Measurements from ENCODE around the gene DUSP16.
"Not testable (repeated sequence)": the region's sequence is repeated elsewhere in the genome, so short reads cannot be mapped to it uniquely, and the experiment has no call there.

Gene DUSP16

GRCh38 chr12:12583510-12584178 is 21.0 kb upstream of the DUSP16 start:
- DNase-seq (ENCODE audit: low spot score) = no peak

- peak; percentile 37 for DNase-seq (ENCODE audit: low spot score)
These were observed 20.2 kb upstream of the DUSP16 start for GRCh38 chr12:12582895-12583303.

GRCh38 chr12:12582193-12582881 is 19.7 kb upstream of the DUSP16 start:
- DNase-seq (ENCODE audit: low spot score) = no peak

GRCh38 chr12:12580716-12581115 is 18.1 kb upstream of the DUSP16 start:
- not testable (repeated sequence) for DNase-seq (ENCODE audit: low spot score)

GRCh38 chr12:12577786-12578185 is 15.1 kb upstream of the DUSP16 start:
- DNase-seq (ENCODE audit: low spot score) = no peak

GRCh38 chr12:12572659-12573058 is 10.0 kb upstream of the DUSP16 start:
- DNase-seq (ENCODE audit: low spot score) = no peak

GRCh38 chr12:12565971-12566370 is 3.3 kb upstream of the DUSP16 start:
- not testable (repeated sequence) for DNase-seq (ENCODE audit: low spot score)

GRCh38 chr12:12564911-12565310 is 2.2 kb upstream of the DUSP16 start:
- DNase-seq (ENCODE audit: low spot score) = no peak

- peak; percentile 40 for DNase-seq (ENCODE audit: low spot score)
These were observed 746 bp upstream of the DUSP16 start for GRCh38 chr12:12563290-12563928.

- DNase-seq (ENCODE audit: low spot score) = peak; percentile 18
These were observed 613 bp downstream of the DUSP16 start for GRCh38 chr12:12562016-12562483.

GRCh38 chr12:12561371-12562015 is 1.2 kb downstream of the DUSP16 start:
- DNase-seq (ENCODE audit: low spot score) = peak; percentile 57

GRCh38 chr12:12560587-12561370 is 1.9 kb downstream of the DUSP16 start:
- peak; percentile 85 for DNase-seq (ENCODE audit: low spot score)

GRCh38 chr12:12559719-12560296 is 2.9 kb downstream of the DUSP16 start:
- no peak for DNase-seq (ENCODE audit: low spot score)

- no peak for DNase-seq (ENCODE audit: low spot score)
These were observed 4.4 kb downstream of the DUSP16 start for GRCh38 chr12:12558291-12558690.

GRCh38 chr12:12557733-12558132 is 4.9 kb downstream of the DUSP16 start:
- no peak for DNase-seq (ENCODE audit: low spot score)

GRCh38 chr12:12555656-12556055 is 7.0 kb downstream of the DUSP16 start:
- DNase-seq (ENCODE audit: low spot score) = no peak

GRCh38 chr12:12553208-12553785 is 9.4 kb downstream of the DUSP16 start:
- DNase-seq (ENCODE audit: low spot score) = no peak

GRCh38 chr12:12551115-12551514 is 11.5 kb downstream of the DUSP16 start:
- no peak for DNase-seq (ENCODE audit: low spot score)

GRCh38 chr12:12550277-12550676 is 12.4 kb downstream of the DUSP16 start:
- no peak for DNase-seq (ENCODE audit: low spot score)

GRCh38 chr12:12549426-12549825 is 13.2 kb downstream of the DUSP16 start:
- no peak for DNase-seq (ENCODE audit: low spot score)

- no peak for DNase-seq (ENCODE audit: low spot score)
These were observed 13.9 kb downstream of the DUSP16 start for GRCh38 chr12:12548713-12549112.

Data from RKO (cell line).